GM18909 (cell line): ENCODE results near the gene NAP1L1.

Experiments
- ATAC-seq: cut with Tn5 transposase; IDR thresholded peaks from one replicate; pipeline ENCODE4 v1.9.1; 2021; ENCODE audit warnings: mild to moderate bottlenecking; ENCODE audit not compliant: unreplicated experiment, poor library complexity

NAP1L1 gene

GRCh38 chr12:76084863-76085519 is 506 bp upstream of the NAP1L1 start:
- ATAC-seq, result peak; percentile 63

- no peak for ATAC-seq
Measured at GRCh38 chr12:76083246-76083903, 1.1 kb downstream of the NAP1L1 start.

GRCh38 chr12:76081909-76082308 is 2.6 kb downstream of the NAP1L1 start:
- no peak for ATAC-seq

GRCh38 chr12:76080729-76081415 is 3.6 kb downstream of the NAP1L1 start:
- no peak for ATAC-seq

GRCh38 chr12:76080017-76080728 is 4.3 kb downstream of the NAP1L1 start:
- ATAC-seq, result no peak

GRCh38 chr12:76078748-76079147 is 5.7 kb downstream of the NAP1L1 start:
- ATAC-seq, result no peak

- ATAC-seq, result no peak
Measured at GRCh38 chr12:76075448-76075847, 9.0 kb downstream of the NAP1L1 start.

- peak; percentile 45 for ATAC-seq
Measured at GRCh38 chr12:76074701-76075336, 9.7 kb downstream of the NAP1L1 start.

- no peak for ATAC-seq
Measured at GRCh38 chr12:76073561-76073960, 10.9 kb downstream of the NAP1L1 start.

GRCh38 chr12:76072568-76072967 is 11.9 kb downstream of the NAP1L1 start:
- ATAC-seq, result no peak

GRCh38 chr12:76069339-76069738 is 15.1 kb downstream of the NAP1L1 start:
- no peak for ATAC-seq

- ATAC-seq, result no peak
Measured at GRCh38 chr12:76065917-76066316, 18.6 kb downstream of the NAP1L1 start.

GRCh38 chr12:76064904-76065303 is 19.6 kb downstream of the NAP1L1 start:
- no peak for ATAC-seq

GRCh38 chr12:76060111-76060510 is 24.4 kb downstream of the NAP1L1 start:
- no peak for ATAC-seq

- no peak for ATAC-seq
Measured at GRCh38 chr12:76057326-76057725, 27.2 kb downstream of the NAP1L1 start.

- ATAC-seq, result no peak
Measured at GRCh38 chr12:76055393-76055792, 29.1 kb downstream of the NAP1L1 start.

- no peak for ATAC-seq
Measured at GRCh38 chr12:76049575-76050251, 34.8 kb downstream of the NAP1L1 start.

- ATAC-seq, result no peak
Measured at GRCh38 chr12:76047742-76048141, 36.7 kb downstream of the NAP1L1 start.

GRCh38 chr12:76047060-76047459 is 37.4 kb downstream of the NAP1L1 start:
- no peak for ATAC-seq

GRCh38 chr12:76043377-76043776 is 41.1 kb downstream of the NAP1L1 start:
- ATAC-seq, result no peak
